ENCODE results near the gene OTX1.
A peak's percentile ranks its signal among the peaks of the same experiment; 100 is the strongest.

The OTX1 gene

GRCh38 chr2:63047321-63048279, 3.0 kb upstream of the OTX1 start:
- DNase-seq = peak; percentile 36

GRCh38 chr2:63048367-63049171, 2.1 kb upstream of the OTX1 start:
- DNase-seq = no peak

DNA sequence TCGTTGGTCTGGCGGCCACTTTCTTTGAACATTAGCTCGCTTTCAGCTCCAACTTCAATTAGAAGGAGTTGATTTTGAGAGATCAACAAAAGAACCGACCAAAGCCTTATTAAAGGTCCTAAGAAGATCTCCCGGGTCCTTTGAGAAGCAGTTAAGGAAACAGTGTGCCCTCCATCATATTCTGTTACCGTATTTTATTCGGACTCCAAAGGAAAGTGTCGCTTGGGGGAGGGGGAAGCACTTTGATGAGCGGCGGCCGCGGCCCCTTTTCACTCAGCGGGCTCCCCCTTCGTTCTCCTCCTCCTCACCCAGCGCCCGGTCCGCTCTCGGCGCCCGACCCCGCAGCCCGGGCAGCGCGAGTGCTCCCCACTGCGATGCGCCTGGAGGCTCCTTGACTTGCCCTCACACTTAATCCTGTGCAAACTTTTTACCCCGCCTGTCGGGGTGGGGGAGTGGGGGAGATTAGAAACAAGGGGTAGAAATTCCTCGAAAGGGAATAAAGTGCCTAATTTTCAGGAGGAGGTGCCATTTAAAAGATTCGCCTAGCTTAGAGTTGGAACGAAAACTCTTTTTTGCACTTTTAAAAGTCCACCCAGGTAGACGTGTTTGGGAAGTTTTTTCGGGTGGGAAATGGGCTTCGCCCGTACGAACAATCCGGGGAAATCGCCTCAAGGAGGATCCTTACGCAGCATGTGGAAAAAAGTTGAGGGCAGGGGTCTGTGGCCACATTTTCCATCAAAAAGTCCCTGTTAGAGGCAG, 1.2 kb upstream of the OTX1 start:
- DNase-seq = no peak

DNA sequence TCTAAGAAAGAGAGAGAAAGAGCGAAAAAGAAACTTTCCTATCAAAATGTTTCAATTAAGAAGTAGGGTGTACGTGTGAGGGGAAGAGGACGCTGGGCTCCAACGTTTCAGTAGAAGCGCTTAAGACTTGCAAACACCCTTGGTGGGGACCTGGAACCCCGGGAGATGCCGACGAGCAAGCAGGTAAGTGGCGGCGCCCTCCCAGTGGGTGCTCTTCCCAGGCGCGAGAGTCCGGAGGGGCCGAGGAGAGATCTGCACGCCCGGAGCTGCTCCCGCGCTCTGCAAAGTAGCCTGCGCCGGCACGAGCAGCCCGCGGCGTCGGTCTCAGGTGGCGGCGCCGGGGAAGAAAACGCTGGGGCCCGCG, 678 bp upstream of the OTX1 start:
- peak; percentile 49 for DNase-seq

DNA sequence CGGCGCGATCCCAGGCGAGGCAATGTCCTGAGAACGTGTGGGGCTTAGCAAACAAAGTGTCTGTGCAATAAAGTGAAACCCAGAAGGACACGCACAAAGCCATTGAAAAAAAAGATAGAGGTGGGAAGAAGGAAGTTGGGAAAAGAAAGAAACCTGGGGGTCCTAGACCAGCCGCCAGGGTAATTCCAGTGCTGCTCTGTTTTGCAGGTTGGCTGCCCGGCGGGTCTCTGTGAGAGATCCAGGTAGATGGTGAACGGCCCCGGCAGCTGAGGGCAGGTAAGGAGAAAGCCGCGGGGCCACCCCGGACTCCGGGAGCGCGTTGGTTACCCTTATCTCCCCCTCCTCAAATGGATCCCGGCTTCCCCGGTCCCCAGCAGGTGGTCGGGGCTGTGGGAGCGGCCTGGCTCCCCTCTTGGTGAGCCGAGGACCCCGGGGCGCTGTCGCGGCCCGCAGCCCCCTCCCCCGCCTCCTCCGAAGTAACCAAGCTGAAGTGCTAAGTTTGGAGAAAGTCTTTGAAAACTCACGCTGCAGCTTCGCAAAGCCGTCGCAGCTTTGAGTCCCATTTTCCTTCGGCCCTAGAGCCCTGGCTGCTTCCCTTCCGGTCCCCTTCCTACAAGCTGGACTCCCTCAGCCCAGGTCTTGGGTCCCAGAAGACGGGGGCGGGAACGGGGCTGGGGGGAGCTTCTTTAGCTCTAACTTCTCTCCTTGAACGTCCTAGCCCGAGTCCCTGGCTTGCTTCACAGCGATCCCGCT, 588 bp downstream of the OTX1 start:
- no peak for DNase-seq

- DNase-seq = no peak
Observed at GRCh38 chr2:63051795-63052333, 1.2 kb downstream of the OTX1 start.

GRCh38 chr2:63052411-63053080, 1.9 kb downstream of the OTX1 start:
- DNase-seq = no peak

DNA sequence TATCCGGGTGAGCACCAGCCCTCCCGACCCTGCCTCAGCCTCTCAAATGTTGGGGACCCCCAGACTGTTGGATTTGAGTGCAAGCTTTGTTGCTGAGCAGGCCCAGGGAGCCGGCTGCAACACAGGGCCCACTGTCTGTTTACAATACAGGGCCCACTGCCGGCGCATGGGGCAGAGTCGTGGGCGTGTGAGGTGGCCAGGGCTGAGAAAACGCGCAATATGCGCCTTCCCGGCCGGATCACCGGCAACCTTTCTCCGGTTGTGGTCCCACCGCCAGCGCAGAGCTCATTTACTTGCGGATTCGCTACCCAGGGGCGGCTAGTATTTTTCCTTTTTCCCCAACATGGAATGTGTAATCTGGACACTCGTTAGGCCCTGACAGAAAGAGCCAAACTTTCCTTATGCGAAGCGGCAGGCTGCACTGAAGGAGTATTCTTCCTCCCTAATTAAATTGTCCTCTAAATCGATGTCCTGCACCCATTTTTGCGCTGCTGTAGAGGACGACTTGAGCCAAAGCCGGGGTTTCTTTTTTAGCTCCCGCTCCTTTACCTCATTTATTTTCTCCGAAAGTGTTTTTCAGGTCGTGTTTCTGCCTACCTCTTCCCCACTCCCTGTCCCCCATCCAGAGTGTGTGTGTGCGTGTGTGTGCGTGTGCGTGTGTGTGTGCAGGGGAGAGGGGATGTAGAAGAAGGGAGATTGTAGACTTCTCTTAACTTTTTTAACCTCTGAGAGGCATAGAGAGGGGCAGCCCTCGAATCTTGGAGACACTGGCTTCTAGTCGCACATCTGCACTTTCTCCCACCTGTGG, 2.7 kb downstream of the OTX1 start:
- no peak for DNase-seq

GRCh38 chr2:63053889-63054602, 3.4 kb downstream of the OTX1 start:
- DNase-seq = no peak

GRCh38 chr2:63054841-63055225, 4.2 kb downstream of the OTX1 start:
- DNase-seq = no peak

DNA sequence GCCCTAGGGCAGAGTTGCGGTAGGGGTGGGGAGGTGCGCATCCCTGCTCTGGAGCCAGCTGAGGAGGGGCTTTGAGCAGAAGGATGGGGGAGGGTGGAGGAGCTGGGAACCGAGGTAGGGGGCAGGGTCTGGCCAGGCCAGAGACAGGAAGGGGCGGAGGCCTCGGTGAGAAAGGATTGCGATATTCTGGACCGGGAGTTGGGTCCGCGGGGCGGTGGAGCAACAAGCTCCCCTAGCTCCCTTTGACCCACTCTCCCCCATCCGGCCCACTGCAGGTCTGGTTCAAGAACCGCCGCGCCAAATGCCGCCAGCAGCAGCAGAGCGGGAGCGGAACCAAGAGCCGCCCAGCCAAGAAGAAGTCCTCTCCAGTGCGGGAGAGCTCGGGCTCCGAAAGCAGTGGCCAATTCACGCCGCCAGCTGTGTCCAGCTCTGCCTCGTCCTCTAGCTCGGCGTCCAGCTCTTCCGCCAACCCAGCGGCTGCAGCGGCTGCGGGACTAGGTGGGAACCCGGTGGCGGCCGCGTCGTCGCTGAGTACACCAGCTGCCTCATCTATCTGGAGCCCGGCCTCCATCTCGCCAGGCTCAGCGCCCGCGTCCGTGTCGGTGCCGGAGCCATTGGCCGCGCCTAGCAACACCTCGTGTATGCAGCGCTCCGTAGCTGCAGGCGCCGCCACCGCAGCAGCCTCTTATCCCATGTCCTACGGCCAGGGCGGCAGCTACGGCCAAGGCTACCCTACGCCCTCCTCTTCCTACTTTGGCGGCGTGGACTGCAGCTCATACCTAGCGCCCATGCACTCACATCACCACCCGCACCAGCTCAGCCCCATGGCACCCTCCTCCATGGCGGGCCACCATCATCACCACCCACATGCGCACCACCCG, 4.8 kb downstream of the OTX1 start:
- no peak for DNase-seq

DNA sequence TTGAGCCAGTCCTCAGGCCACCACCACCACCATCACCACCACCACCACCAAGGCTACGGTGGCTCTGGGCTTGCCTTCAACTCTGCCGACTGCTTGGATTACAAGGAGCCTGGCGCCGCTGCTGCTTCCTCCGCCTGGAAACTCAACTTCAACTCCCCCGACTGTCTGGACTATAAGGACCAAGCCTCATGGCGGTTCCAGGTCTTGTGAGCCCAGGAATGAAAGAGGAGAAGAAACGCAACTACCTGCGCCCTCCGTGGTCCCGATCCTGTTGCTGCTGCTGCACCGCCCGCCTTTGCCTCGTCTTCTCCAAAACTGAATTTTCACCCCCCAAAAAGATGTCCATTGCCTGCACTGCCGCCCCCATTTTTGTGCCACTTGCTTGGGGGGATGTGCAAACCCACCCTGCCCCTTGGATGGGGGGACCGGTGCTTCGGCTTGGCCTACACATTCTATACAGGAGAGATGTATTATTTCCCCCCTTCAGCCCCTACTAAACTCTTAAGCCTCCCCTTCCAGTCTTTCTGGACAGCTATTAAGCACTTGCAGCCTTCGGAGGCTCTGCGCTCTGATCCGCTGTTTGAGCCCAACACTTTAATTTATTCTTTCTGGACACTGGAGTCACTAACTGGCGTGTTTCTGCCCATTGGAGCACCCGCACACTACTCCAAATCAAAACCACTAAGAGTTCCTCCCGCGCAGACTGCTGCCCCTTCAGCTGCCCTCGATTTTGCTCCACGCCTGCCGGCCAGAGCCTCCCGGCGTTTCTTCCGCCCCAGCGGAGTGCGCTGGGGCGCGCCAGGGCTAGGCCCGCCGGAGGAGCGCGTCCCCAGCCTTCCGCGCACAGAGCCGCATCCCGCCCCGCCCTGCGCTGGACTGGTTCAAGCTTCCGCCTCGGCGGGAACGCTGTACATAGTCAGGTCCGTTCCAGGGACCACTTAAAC, 5.7 kb downstream of the OTX1 start:
- no peak for DNase-seq

DNA sequence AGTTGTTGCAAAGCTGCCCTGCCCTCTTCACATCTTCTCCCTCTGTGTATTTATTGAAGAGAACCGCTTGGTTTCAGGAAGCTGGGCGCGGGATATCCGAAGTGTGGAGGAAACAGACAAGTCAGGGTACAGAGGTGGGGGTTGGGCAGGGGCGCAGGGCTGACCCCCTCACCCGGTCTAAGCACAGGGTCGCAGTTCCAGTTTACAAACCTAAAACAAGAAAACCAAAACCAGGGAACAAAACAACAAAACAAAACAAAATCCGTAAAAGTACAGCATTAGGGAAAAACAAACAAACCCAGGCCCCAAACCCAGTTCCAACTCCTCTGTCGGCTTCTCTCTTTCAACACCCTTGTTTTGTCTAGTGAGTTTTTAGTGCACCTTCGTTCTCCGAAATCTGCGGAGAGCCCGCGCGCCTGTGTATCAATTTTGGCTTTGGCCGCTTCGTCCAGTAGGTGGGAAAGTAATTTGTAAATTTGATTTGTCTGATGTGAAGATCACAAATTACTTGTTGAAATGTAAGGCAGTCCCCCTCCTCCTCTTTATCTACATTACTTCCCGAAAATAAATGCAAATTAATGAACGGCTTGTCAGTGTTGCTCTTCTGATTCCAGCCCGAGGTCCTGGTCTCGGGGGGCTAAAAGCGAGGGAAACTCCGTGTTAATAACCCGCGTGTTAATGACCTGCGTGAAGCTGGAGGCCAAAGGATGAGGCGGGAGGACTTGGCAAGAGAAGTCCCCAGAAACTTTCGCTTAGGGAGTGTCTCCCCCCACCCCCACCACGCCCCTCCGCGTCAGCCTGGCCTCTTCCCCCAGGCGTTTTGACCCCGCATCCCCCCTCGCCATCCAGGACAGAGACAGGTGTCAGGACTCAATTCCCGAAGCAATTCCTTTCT, 6.9 kb downstream of the OTX1 start:
- DNase-seq = no peak

DNA sequence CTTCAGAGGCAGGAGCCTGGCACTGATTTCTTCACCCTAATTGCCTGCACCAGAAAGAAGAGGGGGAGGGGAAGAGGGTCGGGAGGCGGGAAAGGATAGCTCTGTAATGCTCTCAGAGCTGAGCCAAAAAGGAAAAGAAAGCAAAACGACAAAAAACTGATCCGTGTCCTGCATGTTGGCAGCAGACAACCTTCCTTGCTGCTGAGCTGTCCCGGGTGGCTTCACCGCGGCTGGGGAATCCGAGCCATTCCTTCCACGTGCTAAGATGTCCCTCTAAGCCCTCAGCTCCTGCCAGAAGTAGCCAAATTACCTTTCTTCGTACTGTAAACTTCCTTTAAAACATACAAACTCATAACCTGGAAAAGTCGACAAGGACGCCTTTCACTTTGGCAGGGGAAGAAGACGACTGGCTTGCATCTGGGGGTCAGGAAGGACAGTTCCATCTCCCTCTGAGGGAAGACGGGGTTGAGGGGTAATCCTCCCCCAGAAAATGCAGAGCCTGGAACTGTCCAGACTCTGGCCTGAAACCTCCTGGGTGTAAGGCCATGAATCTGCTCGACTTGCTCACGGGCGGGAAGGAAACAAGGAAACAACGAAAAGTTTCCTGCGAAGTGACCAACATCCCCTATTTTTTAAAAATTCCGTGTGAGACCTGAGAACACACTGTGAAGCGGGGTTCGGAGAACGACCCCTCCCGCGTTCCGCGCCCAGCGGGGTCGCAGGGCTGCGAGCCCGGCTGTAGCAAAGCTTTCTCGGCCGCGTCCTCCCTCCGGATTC, 7.7 kb downstream of the OTX1 start:
- no peak for DNase-seq

GRCh38 chr2:63058921-63059792, 8.5 kb downstream of the OTX1 start:
- no peak for DNase-seq
